Keratinocyte (primary cell): Measurements from ENCODE around the gene ASCL2. TPM values are rescaled to one million over a fixed set of nuclear protein-coding genes. Genes with fewer than 3 reads are reported as not detected.

ENCODE experiments used
- DNase-seq: peaks from one replicate; pipeline ENCODE4 v3.0.0-alpha.2; 2011; ENCODE audit warnings: low read depth, missing footprints, low spot score
- FAIRE-seq: peaks from 2 replicates; lab custom pipeline; 2011; peaks lifted over from hg19 to GRCh38; lab: Jason Lieb, UNC
- H2AFZ ChIP-seq: 2 replicates; pipeline ENCODE4 v1.6.0; 2012; ENCODE audit warnings: low read length, control low read depth, inconsistent platforms; ENCODE audit not compliant: control insufficient read depth
- H3K27ac ChIP-seq: 2 replicates; pipeline ENCODE4 v1.5.1; 2011; ENCODE audit warnings: low read length; ENCODE audit not compliant: control insufficient read depth, insufficient read depth
- H3K27me3 ChIP-seq: 3 replicates; pipeline ENCODE4 v1.6.0; 2011; ENCODE audit warnings: low read length; ENCODE audit not compliant: control insufficient read depth, insufficient read depth; ENCODE audit errors: extremely low read depth
- H3K36me3 ChIP-seq, 2 experiments: 2 replicates in 1 of 2; 3 replicates in 1 of 2; pipeline ENCODE4 v1.5.1; 2011; ENCODE audit warnings: low read length in 2 of 2, mild to moderate bottlenecking in 1 of 2; ENCODE audit not compliant: control insufficient read depth in 2 of 2, insufficient read depth in 2 of 2; ENCODE audit errors: extremely low read depth in 1 of 2
- H3K4me1 ChIP-seq: 3 replicates; pipeline ENCODE4 v1.5.1; 2011; ENCODE audit warnings: low read length; ENCODE audit not compliant: control insufficient read depth, insufficient read depth; ENCODE audit errors: extremely low read depth
- H3K4me2 ChIP-seq: 3 replicates; pipeline ENCODE4 v1.6.0; 2011; ENCODE audit warnings: low read depth, low read length; ENCODE audit not compliant: control insufficient read depth, insufficient read depth; ENCODE audit errors: extremely low read depth
- H3K4me3 ChIP-seq, 3 experiments: fragments of 200-600 bp in 1 of 3; sonication (generic) in 1 of 3; 2 replicates in 2 of 3; 3 replicates in 1 of 3; pipeline ENCODE4 v1.5.1; 2011 to 2016; ENCODE audit warnings: low read length in 3 of 3, mild to moderate bottlenecking in 3 of 3, control low read depth in 2 of 3, inconsistent platforms in 1 of 3, low read depth in 1 of 3, mixed read lengths in 1 of 3, mixed run types in 1 of 3, moderate library complexity in 1 of 3; ENCODE audit not compliant: control insufficient read depth in 2 of 3, insufficient read depth in 2 of 3; ENCODE audit errors: extremely low read depth in 1 of 3
- H3K79me2 ChIP-seq: 2 replicates; pipeline ENCODE4 v1.6.0; 2012; ENCODE audit warnings: low read length; ENCODE audit not compliant: control insufficient read depth, insufficient read depth
- H3K9ac ChIP-seq: 3 replicates; pipeline ENCODE4 v1.6.0; 2011; ENCODE audit warnings: low read length; ENCODE audit not compliant: control insufficient read depth, insufficient read depth; ENCODE audit errors: extremely low read depth
- H3K9me1 ChIP-seq: 3 replicates; pipeline ENCODE4 v1.6.0; 2011; ENCODE audit warnings: low read length; ENCODE audit not compliant: control insufficient read depth, insufficient read depth; ENCODE audit errors: extremely low read depth
- H3K9me3 ChIP-seq: 2 replicates; pipeline ENCODE4 v1.5.1; 2012; ENCODE audit warnings: low read depth, low read length; ENCODE audit not compliant: control insufficient read depth
- H4K20me1 ChIP-seq: 3 replicates; pipeline ENCODE4 v1.6.0; 2011; ENCODE audit warnings: low read length; ENCODE audit not compliant: control insufficient read depth, insufficient read depth; ENCODE audit errors: extremely low read depth
- EZH2 ChIP-seq: IDR thresholded peaks from one replicate; pipeline ENCODE4 v1.6.1; 2012; ENCODE audit warnings: inconsistent platforms, mild to moderate bottlenecking, low read length, moderate library complexity
- dilution Hi-C: fragments of 300-500 bp; cut with MboI; formaldehyde crosslinking; loops from one replicate; pipeline ENCODE4 v1.7.0; 2020; ENCODE audit warnings: low sequenced_read_pairs; ENCODE audit not compliant: extremely low pct_ligation_motif_present
- polyA plus RNA-seq, 5 experiments: library from polyadenylated mRNA; depleted of rRNA in 3 of 5; stranded (reverse) in 3 of 5; stranded (forward) in 1 of 5; unstranded in 1 of 5; fragments of >200 nt; gene quantifications; 1 replicate in 1 of 5; 2 replicates in 3 of 5; 3 replicates in 1 of 5; pipeline versions ENCODE4 v1.2.1 to v1.2.3, GENCODE V29; 2011 to 2012; ENCODE audit warnings: missing spikeins in 2 of 5, low read depth in 1 of 5, low replicate concordance in 1 of 5
- TF ChIP-seq, protein P1 (sequence below), 3 experiments: IDR thresholded peaks in 1 of 3; conservative IDR thresholded peaks in 1 of 3; optimal IDR thresholded peaks in 1 of 3; 2 replicates in 2 of 3; 3 replicates in 1 of 3; pipeline versions ENCODE3 to v1.5.1; 2011; ENCODE audit warnings: low read length in 3 of 3, mild to moderate bottlenecking in 3 of 3, moderate library complexity in 2 of 3, control low read depth in 1 of 3, inconsistent platforms in 1 of 3; ENCODE audit not compliant: insufficient read depth in 2 of 3; ENCODE audit errors: extremely low read depth in 1 of 3

ASCL2 gene
- polyA plus RNA-seq, 1 donor (not counting 4 experiments of a cell fraction or from before 2014, with no cell fraction given), result 0.26 TPM

DNA sequence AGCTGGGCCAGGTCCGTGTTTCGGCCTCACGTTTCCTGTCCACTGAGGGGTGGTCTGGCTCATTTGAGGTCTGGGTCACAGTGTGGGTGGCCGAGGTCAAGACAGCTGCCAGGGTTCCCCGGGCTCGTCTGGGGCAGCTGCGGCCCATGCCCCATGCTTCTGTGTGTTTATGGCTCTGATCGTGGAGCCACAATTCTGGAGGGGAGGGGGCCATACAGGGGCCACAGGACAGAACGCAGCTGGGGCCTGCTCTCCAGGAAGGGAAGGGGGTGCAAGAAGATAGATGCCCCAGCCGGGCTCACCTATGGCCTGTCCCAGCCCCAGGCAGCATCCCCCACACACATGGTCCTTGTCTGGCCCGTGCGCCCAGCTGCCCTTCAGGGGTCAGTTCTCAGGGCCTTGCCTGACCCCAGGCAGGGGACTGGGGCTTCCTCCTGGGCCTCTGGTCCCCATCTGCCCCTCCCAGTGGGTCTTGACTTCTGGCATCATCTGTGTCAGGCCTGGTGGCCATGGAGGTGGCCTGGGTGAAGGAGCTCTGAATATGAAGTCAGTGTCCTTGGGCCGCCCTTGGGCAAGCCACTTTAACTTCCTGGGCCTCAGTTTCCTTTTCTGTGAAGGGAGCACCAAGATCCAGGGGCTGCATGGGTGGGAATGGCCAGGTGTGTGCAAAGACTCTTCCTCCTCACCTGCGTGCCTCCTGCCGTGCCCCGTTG, 39.8 kb upstream of the ASCL2 start:
- no peak for FAIRE-seq

DNA sequence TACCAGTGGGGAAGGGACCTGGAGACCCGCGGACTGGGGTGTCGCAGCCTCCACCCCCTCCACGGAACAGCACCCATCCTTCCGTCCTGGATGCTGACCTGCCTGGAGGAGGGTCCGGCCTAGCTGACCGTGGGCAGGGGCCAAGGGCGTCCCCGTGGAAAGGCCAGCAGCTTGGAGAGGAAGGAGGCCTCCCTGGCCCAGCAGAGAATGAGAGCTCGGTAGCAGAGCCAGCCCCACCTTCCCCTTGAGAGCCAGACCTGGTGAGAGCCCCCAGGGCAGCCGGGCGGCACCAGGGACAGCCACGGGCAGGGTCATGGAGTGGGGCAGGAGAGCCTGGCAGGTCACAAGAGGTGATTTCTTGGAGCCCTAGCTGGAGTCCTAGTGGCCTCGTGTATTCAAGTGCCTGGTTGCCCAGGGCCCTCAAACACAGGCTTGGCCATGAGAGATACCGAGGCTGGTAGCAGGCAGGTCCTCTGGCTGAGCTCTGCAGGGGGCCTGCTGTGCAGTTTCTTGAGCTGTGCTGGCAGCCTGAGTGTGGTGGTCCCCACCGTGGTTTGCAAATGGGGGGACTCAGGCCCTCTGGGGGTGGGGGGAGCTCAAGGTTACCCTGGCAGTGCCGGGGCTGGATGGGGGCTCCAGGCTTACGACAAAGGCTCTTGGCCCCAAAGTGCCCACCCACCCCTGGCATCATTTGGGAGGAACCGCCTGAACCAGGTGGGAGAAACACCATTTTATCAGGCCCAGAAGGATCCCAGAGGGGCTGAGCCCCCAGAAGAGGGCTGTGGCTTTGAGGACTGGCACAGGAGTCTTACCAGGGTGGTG, 39.1 kb upstream of the ASCL2 start:
- Histone ChIP-seq H4K20me1 (no peaks in the 10 kb centered on the region), H3K9me1 (no peaks in the 10 kb centered on the region), H3K27me3 (no peaks in the 10 kb centered on the region), H3K36me3 (no peaks in the 10 kb centered on the region), H2AFZ (no peak overlapping the region), H3K27ac (no peak overlapping the region), H3K9ac (no peak overlapping the region), H3K9me3 (no peaks in the 10 kb centered on the region), H3K4me3 (no peak overlapping the region), H3K4me2 (no peak overlapping the region), H3K79me2 (no peaks in the 10 kb centered on the region), H3K4me1 (no peaks in the 10 kb centered on the region)
- dilution Hi-C loops, result no loop called here
- DNase-seq, result no peak
- no peak for FAIRE-seq
- no peak for TF ChIP-seq EZH2
- TF ChIP-seq, protein P1, sequence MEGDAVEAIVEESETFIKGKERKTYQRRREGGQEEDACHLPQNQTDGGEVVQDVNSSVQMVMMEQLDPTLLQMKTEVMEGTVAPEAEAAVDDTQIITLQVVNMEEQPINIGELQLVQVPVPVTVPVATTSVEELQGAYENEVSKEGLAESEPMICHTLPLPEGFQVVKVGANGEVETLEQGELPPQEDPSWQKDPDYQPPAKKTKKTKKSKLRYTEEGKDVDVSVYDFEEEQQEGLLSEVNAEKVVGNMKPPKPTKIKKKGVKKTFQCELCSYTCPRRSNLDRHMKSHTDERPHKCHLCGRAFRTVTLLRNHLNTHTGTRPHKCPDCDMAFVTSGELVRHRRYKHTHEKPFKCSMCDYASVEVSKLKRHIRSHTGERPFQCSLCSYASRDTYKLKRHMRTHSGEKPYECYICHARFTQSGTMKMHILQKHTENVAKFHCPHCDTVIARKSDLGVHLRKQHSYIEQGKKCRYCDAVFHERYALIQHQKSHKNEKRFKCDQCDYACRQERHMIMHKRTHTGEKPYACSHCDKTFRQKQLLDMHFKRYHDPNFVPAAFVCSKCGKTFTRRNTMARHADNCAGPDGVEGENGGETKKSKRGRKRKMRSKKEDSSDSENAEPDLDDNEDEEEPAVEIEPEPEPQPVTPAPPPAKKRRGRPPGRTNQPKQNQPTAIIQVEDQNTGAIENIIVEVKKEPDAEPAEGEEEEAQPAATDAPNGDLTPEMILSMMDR (optimal IDR thresholded peaks at IDR 0.05 in 1 of 3, IDR thresholded peaks at IDR 0.05 in 1 of 3, conservative IDR thresholded peaks at IDR 0.05 in 1 of 3; ENCODE audit: extremely low read depth in 1 of 3, insufficient read depth in 2 of 3, low read length in 3 of 3), result no peak

More for the DNA sequence above, 39.8 kb upstream of the ASCL2 start:
- no peak overlapping the region for H3K9ac ChIP-seq
- no peaks in the 10 kb centered on the region for H3K9me3 ChIP-seq
- no peaks in the 10 kb centered on the region for H3K79me2 ChIP-seq
- TF ChIP-seq EZH2, result no peak
- TF ChIP-seq, protein P1 (optimal IDR thresholded peaks at IDR 0.05 in 1 of 3, IDR thresholded peaks at IDR 0.05 in 1 of 3, conservative IDR thresholded peaks at IDR 0.05 in 1 of 3; ENCODE audit: extremely low read depth in 1 of 3, insufficient read depth in 2 of 3, low read length in 3 of 3), result no peak
- H3K4me3 ChIP-seq, result no peak overlapping the region
- dilution Hi-C loops, result no loop called here
- H3K27ac ChIP-seq, result no peak overlapping the region
- H4K20me1 ChIP-seq, result no peaks in the 10 kb centered on the region
- no peaks in the 10 kb centered on the region for H3K36me3 ChIP-seq
- DNase-seq, result no peak
- H2AFZ ChIP-seq, result no peak overlapping the region
- no peaks in the 10 kb centered on the region for H3K4me1 ChIP-seq
- no peak overlapping the region for H3K4me2 ChIP-seq
- H3K9me1 ChIP-seq, result no peaks in the 10 kb centered on the region
- no peaks in the 10 kb centered on the region for H3K27me3 ChIP-seq
